Urinary bladder (tissue), 4 donors: Measurements from ENCODE around the gene ALG2. TPM values are rescaled to one million over a fixed set of nuclear protein-coding genes. Genes with fewer than 3 reads are reported as not detected.
A peak's percentile ranks its signal among the peaks of the same experiment; 100 is the strongest.

ENCODE experiments used
- DNase-seq: peaks from one replicate; pipeline ENCODE4 v3.0.0-alpha.2; 2015; ENCODE audit errors: extremely low spot score
- H3K27ac ChIP-seq: one replicate; pipeline ENCODE4 v1.5.1; 2013; ENCODE audit warnings: low read depth, mild to moderate bottlenecking, moderate library complexity
- H3K36me3 ChIP-seq: one replicate; pipeline ENCODE4 v1.6.1; 2013; ENCODE audit warnings: mild to moderate bottlenecking, moderate library complexity; ENCODE audit not compliant: insufficient read depth
- H3K4me1 ChIP-seq: one replicate; pipeline ENCODE4 v1.6.1; 2013; ENCODE audit warnings: mild to moderate bottlenecking, moderate library complexity; ENCODE audit not compliant: insufficient read depth
- H3K4me3 ChIP-seq: one replicate; pipeline ENCODE4 v1.5.1; 2013; ENCODE audit warnings: low read depth, low read length
- WGBS: extraction: QIAGEN DNeasy Blood & Tissue Kit; methylation state at CpG from one replicate; pipeline ENCODE4 v1.1.7; 2013; 5-methylcytosine and 5-hydroxymethylcytosine counted together
- polyA plus RNA-seq: library from polyadenylated mRNA; stranded (reverse); fragments of 200-250 nt; gene quantifications from one replicate; pipeline ENCODE4 v1.2.3, GENCODE V29; 2013
- total RNA-seq: library from RNA; depleted of rRNA; stranded (reverse); fragments of >200 nt; gene quantifications from one replicate; pipeline ENCODE4 v1.2.3, GENCODE V29; 2014
- donor health status: healthy with polysubstance abuse.
- donor health status: healthy.

Gene ALG2
- total and polyA plus RNA-seq, 2 donors, result 27.3 to 36.5 TPM

DNA sequence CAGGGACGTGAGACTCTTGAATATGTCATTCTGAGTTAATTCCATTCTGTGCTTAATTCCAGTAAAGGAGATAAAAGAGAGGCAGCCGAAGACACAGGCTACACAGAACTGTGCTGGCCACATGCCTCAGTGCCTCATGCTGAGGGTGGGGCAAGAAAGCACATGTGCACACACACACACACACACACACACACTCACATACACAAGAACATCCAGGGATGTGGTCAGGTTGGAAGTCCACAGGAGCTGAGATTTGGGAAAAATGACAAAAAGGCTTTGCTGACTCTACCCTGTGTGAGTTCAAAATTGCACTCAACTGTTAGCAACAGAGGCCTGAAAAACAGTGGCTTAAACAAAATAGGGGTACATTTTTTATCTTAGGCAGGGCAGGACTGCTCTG is 40.5 kb downstream of the ALG2 start:
- WGBS, result 59% methylated on average over 2 of the region's 2 CpGs
- H3K27ac ChIP-seq, result no peak overlapping the region
- H3K4me1 ChIP-seq, result no peaks in the 10 kb centered on the region
- H3K4me3 ChIP-seq, result no peak overlapping the region
- DNase-seq, result no peak
- no peaks in the 10 kb centered on the region for H3K36me3 ChIP-seq

DNA sequence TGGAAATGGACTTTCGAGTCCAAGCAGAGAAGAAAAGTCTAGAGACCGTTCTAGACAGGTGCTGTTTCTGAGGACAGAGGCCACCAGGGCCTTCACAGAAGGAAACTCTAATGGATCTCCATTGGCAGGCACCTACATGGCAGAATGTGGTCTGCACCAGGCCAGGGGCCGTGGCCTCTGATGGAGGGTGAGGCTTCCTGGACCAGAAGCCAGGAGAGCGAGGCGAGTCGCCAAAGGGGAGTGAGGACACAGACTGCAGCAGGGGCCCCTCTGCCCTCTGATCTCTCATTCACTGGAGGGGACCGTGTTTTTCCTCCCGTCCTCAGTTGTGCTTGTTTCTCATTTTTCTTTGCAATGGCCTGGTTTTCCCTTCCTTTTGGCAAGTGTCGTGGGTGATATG is 41.1 kb downstream of the ALG2 start:
- H3K4me3 ChIP-seq, result no peak overlapping the region
- no peak for DNase-seq
- 80% methylated on average over 9 of the region's 9 CpGs for WGBS
- no peaks in the 10 kb centered on the region for H3K4me1 ChIP-seq
- H3K36me3 ChIP-seq, result no peaks in the 10 kb centered on the region
- H3K27ac ChIP-seq, result no peak overlapping the region

DNA sequence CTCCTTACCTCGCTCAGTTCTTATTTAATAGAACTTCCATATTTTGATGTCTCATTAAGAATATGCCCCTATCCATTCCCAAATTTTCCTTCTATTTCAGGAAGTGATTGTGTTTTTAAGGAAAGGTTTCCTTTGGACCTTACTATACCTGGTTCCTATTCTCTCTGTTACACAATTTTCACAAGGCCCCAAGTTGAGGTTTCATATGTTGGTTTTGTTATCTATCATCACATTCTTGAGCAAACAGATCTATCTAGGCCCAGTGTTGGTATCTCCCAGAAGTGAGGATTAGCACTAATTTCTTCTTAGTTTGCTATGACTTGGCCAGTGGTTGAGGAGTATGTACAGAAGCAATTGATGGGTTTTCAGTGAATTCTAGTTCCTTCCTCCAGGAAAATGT is 41.5 kb downstream of the ALG2 start:
- 99% methylated on average over 1 of the region's 1 CpG for WGBS

GRCh38 chr9:99178912-99179872 is 42.5 kb downstream of the ALG2 start:
- no peak overlapping the region for H3K4me3 ChIP-seq
- H3K4me1 ChIP-seq, result no peaks in the 10 kb centered on the region
- H3K36me3 ChIP-seq, result no peaks in the 10 kb centered on the region
- no peak for DNase-seq
- no peak overlapping the region for H3K27ac ChIP-seq
- 94% methylated on average over 17 of the region's 17 CpGs for WGBS

More for the DNA sequence above, 41.5 kb downstream of the ALG2 start:
- Histone ChIP-seq H3K4me3 (no peak overlapping the region), H3K4me1 (no peaks in the 10 kb centered on the region), H3K36me3 (no peaks in the 10 kb centered on the region), H3K27ac (no peak overlapping the region)
- DNase-seq, result no peak

DNA sequence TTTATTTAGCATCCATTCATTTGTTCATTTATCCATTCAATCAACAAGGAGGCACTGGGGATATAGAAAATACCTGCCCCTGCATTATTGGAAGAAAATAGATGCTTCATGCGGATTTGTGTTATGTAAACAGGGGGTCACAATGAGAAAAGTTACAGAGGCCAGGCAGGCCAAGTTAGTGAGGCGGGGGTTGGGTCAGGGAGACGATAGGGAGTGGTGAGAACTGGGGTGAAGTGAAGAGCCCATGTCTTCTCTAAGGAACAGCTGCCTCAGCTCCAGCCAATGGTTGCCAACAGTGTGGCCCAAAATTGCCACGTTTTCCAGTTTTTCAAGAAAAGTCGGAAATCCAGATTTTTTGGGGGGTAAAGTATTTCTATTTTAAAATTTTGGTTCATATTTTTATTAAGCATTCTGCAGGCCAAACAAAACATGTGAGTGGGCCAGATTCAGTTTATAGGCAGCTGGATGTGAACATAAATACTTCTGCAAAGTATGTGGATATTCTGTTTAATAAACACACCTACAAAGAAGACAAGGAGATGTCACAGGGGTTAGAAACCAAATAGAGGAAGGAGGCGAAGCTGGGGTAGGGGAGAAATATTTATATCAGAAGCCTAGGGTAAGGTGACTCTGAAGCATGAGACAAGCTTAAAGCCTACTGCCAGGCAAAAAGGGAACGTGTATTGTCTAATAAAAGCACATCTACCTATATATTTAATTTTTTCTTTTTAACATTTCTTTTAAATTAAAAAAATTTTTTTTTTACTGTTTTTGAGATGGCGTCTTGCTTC is 44.0 kb downstream of the ALG2 start:
- H3K36me3 ChIP-seq, result no peaks in the 10 kb centered on the region
- H3K4me1 ChIP-seq, result no peaks in the 10 kb centered on the region
- DNase-seq, result no peak
- H3K4me3 ChIP-seq, result no peak overlapping the region
- no peak overlapping the region for H3K27ac ChIP-seq
- WGBS, result 86% methylated on average over 8 of the region's 8 CpGs

DNA sequence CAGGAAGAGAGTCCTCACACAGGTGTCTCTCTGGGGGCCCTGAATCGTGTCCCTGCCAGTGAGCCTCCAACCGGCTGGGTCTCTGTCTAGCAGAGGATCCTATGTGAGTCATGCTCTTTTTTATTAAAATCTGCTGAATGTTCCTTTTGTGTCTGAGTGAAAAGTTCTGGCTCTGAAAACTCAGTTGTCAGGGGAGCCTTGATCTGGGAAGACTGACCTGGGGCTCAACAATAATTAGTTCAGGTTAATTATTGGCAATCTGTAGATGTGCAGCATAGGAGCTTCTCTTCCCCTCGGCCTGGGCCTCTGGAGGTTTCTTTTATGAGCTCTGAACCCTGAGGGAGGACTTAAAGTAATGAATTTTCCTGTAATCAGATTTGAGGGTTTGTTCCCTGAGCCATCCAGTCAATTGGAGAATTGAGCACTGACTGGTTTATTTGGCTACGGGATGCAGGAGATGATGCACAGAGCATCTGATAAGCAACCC is 45.2 kb downstream of the ALG2 start:
- H3K4me3 ChIP-seq, result no peak overlapping the region
- 64% methylated on average over 4 of the region's 4 CpGs for WGBS
- no peaks in the 10 kb centered on the region for H3K36me3 ChIP-seq
- H3K4me1 ChIP-seq, result no peaks in the 10 kb centered on the region
- DNase-seq, result no peak
- H3K27ac ChIP-seq, result no peak overlapping the region

DNA sequence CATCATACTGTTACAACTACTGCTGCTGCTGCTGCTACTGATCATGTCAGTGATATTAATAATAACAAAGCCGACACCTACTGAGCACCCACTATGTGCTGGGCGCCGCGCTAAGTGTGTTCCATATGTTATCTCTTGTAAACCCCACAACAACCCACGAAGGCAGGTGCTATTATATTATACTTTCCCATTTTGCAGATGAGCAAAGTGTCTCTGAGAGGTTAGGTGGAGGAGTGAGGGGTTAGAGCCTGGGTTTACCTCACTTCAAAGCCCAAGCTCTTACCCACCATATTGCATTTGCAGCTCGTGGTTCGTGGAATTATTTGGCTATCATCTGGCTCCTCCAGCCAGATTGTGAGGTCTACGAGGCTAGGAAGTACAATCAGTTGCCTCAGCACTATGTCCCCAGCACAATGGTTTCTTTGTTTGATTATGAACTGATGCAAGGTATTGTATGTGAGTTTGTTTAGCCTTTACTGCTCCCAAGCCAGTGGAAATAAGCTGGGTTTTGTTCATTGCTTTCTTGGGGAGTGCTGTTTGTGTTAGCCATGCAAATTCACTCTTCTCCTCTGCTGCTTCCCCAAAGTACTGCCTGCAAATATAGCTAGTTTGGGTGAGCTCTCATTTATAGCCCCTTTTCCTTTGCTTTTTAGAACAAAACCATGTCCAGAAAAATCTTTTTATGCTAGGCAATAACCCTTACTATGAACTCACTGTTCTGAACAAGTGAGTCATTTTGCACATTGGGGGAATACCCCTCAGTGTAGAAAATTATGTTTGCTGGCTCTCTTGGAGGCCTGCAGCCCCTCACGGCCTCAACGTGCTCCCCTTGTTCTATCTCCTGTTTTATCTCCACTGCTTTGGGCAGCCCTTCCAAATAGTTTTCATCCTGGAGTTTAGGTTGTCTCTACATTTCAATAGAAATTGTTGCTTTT is 47.9 kb downstream of the ALG2 start:
- Histone ChIP-seq H3K36me3 (no peaks in the 10 kb centered on the region), H3K4me3 (no peak overlapping the region), H3K27ac (no peak overlapping the region), H3K4me1 (no peaks in the 10 kb centered on the region)
- WGBS, result 77% methylated on average over 10 of the region's 10 CpGs
- DNase-seq, result no peak

DNA sequence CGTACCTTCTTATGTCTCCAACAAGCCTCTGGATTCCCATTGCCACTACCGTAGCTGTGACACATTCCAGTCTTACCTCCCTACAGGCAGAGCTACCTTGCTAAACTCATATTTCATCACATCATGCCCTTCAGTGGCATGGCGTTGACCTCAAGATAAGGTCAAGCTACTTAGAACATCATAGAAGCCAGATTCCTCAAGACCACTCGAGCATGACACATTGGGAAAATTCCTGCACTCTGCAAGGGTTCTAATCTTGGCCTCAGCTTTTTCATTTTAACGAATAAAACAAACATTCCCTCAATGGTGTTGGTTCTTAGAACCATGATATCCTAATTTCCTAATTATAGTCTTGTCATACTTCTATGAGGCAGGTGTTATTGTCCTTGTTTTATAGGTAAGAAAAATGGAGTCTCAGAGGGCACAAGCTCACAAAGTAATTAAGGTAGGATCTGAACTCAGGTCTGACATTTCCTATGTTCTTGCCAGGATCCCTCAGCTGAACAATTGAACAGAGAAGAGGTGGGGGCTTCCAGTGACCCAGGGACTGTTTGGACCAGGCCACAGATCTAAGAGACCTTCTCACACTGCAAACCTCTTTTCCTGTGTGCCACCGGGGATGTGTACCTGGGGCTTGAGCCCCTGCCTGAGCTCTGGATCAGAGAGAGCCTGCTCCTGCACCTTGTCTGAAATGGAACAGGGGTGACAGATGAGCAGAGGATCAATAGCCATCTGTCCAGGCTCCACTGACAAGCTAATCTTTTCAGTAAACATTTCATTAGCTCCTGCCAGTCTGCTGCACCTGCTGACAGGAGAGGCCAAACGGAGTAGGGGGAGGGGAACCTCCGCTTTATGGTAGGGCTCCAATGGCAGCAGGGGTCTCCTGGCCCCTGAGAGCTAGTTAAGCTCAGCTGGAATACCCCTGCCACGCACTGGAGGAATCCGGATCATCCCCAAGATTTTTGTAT is 49.3 kb downstream of the ALG2 start:
- no peak for DNase-seq
- Histone ChIP-seq H3K4me3 (no peak overlapping the region), H3K36me3 (no peaks in the 10 kb centered on the region), H3K27ac (no peak overlapping the region), H3K4me1 (no peaks in the 10 kb centered on the region)
- 82% methylated on average over 10 of the region's 10 CpGs for WGBS

GRCh38 chr9:99171225-99172123 is 50.3 kb downstream of the ALG2 start:
- WGBS, result 87% methylated on average over 15 of the region's 15 CpGs
- Histone ChIP-seq H3K4me3 (no peak overlapping the region), H3K4me1 (no peaks in the 10 kb centered on the region), H3K36me3 (no peaks in the 10 kb centered on the region), H3K27ac (no peak overlapping the region)
- no peak for DNase-seq

DNA sequence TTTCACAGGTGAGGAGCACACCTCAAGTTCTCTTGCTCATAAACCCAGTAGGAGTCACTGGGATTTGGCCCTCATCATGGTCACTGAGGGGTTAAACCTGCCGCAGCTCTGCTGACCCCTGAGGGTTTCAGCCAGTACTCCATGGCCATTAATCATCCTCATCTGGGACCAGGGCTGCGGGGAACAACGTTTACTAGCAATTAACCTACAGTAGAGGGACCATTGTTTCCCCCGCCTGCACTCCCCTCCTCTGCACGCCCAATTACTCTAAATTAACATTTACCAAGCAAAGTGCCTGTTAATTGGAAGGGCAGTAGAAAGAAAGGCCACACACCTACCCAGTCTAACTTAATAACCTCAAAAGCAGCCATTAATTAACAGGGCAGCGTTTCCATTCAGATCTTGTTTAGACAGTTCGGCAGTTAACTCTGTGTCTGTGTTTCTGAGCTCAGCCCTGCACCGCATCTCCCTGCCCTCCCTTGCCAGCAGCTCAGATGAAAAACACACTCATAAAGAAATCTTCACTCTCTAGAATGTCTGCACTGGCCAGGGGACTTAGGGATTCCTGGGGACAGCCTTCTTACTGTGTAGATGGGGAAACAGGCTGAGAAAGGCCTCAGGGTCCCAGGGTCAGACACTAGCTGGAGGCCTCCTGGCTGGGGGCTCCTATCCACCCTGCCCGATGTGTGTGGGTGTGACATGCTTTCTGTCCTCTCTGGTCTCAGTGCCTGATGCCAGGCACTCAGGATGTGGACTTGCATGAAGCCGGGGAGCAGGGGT is 51.6 kb downstream of the ALG2 start:
- DNase-seq, result peak; percentile 31
- no peak overlapping the region for H3K4me3 ChIP-seq
- no peaks in the 10 kb centered on the region for H3K36me3 ChIP-seq
- H3K4me1 ChIP-seq, result no peaks in the 10 kb centered on the region
- no peak overlapping the region for H3K27ac ChIP-seq
- WGBS, result 34% methylated on average over 10 of the region's 10 CpGs

DNA sequence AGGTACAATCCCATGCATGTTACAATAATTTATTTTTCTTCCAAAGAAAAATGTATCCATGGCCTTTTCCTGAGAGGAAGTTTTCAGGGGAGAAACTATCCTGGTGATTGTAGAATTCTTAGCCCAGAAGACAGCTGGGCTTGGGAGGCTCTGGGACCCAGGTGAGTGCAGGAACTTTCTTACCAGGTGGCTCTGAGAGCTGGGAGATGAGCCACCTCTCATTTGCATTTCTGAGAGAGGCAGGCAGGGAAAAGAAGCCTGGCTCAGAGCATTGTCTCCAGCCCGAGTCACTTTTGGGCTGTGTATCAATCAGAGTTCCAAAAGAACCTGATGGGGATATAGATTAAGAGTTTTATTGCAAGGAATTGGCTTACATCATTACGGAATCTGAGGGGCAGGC is 52.7 kb downstream of the ALG2 start:
- 70% methylated on average over 2 of the region's 2 CpGs for WGBS

More for the DNA sequence above, 52.7 kb downstream of the ALG2 start:
- DNase-seq, result no peak
- H3K4me1 ChIP-seq, result no peaks in the 10 kb centered on the region
- no peak overlapping the region for H3K4me3 ChIP-seq
- H3K36me3 ChIP-seq, result no peaks in the 10 kb centered on the region
- H3K27ac ChIP-seq, result no peak overlapping the region
